Hematopoietic multipotent progenitor cell treated with erythropoietin and hydrocortisone succinate and interleukin-3 and kit ligand, for 8 days (in vitro differentiated cells): Measurements from ENCODE around the gene ENAM.
"Not testable (repeated sequence)": the region's sequence is repeated elsewhere in the genome, so short reads cannot be mapped to it uniquely, and the experiment has no call there.

ENCODE experiments used
- DNase-seq: peaks from one replicate; pipeline ENCODE4 v3.0.0-alpha.2; 2015

Gene ENAM

DNA sequence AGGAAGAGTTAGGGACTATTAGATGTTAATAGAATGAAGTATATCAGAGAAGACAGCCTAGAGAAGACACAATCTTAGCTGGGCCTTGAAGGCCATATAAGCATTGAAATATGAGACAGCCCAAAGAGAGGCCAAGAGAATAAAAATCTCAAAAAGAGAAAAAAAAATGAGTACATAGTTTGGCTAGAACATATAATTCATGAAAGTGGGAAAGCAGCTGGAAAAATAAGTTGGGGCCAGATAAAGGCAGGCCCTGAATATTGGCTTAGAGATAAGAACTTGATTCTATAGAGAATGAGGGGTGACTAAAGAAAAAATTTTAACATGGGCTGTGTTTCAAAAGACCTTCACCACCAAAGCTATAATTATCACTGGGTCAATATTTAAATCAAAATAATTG is 52.4 kb downstream of the ENAM start:
- DNase-seq = peak; percentile 32

DNA sequence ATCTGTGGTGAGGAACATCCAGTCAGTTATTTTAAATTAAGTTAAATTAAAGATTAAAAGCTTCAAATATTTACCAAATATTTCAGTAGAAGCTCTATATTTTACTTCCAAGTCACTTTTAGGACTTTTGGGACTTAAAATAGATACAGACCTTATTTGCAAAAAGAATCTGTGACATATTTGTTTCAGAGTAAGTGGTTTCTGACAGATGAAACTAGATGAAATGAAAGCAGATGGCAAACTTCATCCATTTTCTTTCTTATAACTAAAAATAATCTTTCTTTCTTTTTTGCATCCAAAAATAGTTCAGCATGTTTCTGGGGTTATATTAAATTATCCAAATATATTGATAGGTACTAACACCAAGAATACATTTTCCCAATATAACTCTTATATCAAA is 53.2 kb downstream of the ENAM start:
- DNase-seq = no peak

DNA sequence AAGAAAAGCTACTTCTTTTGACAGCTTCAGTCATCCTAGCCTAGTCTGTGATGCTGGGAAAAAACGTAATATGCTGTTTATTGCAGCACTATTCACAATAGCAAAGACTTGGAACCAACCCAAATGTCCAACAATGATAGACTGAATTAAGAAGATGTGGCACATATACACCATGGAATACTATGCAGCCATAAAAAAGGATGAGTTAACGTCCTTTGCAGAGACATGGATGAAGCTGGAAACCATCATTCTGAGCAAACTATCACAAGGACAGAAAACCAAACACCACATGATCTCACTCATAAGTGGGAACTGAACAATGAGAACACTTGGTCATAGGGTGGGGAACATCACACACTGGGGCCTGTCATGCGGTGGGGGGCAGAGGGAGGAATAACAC is 53.6 kb downstream of the ENAM start:
- DNase-seq = not testable (repeated sequence)

DNA sequence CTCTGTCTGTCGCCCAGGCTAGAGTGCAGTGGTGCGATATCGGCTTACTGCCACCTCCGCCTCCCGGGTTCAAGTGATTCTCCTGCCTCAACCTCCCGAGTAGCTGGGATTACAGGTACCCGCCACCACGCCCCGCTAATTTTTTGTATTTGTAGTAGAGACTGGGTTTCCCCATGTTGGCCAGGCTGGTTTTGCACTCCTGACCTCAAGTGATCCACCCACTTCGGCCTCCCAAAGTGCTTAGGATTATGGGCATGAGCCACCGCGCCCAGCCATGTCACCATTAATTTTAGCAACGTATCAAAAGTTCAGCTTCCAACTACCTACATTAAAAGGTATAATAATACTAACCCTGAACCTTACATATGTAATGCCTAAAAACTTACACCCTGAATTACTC is 58.8 kb downstream of the ENAM start:
- no peak for DNase-seq

DNA sequence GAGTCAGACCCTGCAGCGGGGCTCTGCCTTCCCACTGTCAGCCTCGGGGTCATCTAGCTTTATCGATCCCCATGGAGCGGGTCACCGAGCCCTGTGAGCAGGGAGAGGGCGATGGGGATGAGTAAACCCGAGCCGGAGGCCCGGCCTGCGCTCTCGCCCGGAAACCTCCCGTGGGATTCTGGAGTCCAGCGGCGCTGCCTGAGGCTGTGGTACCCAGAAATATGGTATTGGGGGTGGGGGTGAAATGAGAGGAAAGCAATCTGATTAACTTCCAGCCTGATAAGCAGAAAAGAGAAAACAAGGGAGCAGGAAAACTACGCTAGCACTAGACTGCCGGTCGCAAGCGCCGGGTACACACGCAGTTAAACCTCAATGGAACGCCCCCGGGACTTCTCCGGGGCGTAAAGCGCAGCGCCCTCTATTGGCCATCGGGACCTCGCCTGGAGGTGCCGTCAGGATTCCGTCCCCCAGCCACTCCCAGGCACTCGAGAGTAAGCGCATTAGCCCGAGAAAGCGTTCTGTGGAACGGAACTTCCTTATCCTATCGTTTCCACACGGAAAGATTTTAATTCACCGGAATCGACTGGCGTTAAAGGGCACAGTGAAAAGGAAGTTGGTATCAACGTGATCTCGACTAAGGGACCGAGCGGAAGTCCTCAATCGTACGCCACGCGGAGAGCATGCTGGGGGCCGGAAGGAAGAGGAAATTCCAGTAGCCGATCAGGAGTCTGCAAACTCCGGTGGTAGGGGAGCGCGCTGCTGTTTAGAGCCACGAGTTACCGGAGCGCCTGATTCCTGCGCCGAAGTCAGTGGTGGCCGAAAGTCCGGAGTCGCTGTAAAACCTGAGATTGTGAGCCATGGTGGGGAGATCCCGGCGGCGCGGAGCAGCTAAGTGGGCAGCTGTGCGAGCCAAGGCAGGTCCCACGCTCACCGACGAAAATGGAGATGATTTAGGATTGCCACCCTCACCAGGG is 59.6 kb downstream of the ENAM start, which contains the start of gene UTP3:
Gene UTP3, plus strand, starts transcription at position 712 of the 974 bp plus-strand sequence. Its CDS starts 146 bp downstream, at position 858.
- DNase-seq = peak; percentile 98

DNA sequence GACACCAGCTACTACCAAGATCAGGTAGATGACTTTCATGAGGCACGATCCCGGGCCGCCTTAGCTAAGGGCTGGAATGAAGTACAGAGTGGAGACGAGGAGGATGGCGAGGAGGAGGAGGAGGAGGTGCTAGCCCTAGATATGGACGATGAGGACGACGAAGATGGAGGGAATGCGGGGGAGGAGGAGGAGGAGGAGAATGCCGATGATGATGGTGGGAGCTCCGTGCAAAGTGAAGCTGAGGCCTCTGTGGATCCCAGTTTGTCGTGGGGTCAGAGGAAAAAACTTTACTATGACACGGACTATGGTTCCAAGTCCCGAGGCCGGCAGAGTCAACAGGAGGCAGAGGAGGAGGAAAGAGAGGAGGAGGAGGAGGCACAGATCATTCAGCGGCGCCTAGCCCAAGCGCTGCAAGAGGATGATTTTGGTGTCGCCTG is 60.3 kb downstream of the ENAM start:
- peak; percentile 36 for DNase-seq

DNA sequence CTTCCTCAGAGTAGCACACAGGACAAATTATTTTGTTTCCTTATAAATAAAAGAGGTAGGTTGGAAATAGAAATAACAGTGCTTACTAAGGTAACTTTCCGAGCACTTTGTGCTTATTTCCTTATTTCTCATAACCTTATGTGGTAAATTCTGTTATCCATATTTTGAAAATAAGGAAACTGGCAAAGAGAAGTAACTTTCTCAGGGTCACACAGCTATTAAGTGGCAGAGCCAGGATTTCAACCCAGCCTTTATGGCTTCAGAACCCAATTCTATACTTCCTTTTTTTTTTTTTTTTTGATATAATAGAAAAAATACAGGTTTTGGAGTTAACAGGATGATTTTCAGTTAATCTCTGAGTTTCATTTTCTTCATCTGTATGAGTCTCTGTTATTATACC is 63.1 kb downstream of the ENAM start:
- no peak for DNase-seq

DNA sequence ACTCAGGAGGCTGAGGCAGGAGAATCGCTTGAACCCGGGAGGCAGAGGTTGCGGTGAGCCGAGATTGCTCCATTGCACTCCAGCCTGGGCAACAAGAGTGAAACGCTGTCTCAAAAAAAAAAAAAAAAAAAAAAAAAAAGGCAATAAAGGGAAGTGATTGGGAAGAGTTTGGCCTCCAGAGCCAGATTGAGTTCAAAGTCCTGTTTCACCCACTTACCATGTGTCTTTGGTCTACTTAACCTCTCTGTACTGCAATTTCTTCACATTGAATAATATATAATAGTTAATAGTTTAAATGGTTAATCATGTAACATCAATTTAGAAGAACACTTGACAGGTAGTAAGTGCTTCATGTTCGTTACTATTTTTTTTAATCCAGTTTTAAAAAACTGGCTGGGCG is 66.1 kb downstream of the ENAM start:
- DNase-seq = not testable (repeated sequence)
